B cell (primary cell): ENCODE data around the gene PIGW. TPM values are rescaled to one million over a fixed set of nuclear protein-coding genes. Genes with fewer than 3 reads are reported as not detected.

Experiments used
- ATAC-seq: fragments of 200-7000 bp; cut with Tn5 transposase; one replicate; pipeline ENCODE4 v1.10.0; 2021; ENCODE audit warnings: low read depth, mild to moderate bottlenecking, moderate number of reproducible peaks, moderate library complexity
- CTCF ChIA-PET: fragments of 350-600 bp; sonication (Branson Sonifier 250); formaldehyde crosslinking; loops from one replicate; lab custom pipeline; 2021; ENCODE audit warnings: antibody characterized with exemption, inconsistent platforms; lab: Charles Lee
- POLR2A ChIA-PET: fragments of 350-600 bp; sonication (Branson Sonifier 250); formaldehyde crosslinking; loops from one replicate; lab custom pipeline; 2021; ENCODE audit warnings: antibody characterized with exemption; lab: Charles Lee
- DNase-seq: peaks from one replicate; pipeline ENCODE4 v3.0.0; 2013
- H2AFZ ChIP-seq: 2 replicates; pipeline ENCODE4 v1.6.1; 2012; ENCODE audit warnings: mild to moderate bottlenecking, low read depth, low read length; ENCODE audit not compliant: insufficient read depth, poor library complexity, severe bottlenecking
- H3K27ac ChIP-seq, 2 donors: 1 replicate in 1 of 2; 2 replicates in 1 of 2; pipeline ENCODE4 v1.5.1; 2012 to 2013; ENCODE audit warnings: low read length in 2 of 2, mild to moderate bottlenecking in 2 of 2, moderate library complexity in 1 of 2
- H3K27me3 ChIP-seq, 4 experiments: fragments of 200-600 bp in 1 of 4; sonication (generic) in 1 of 4; replicated peaks in 1 of 4; 1 replicate in 2 of 4; 2 replicates in 2 of 4; pipeline versions ENCODE4 v1.6.1 to v1.7.0; 2013 to 2016; ENCODE audit warnings: low read length in 3 of 4, mild to moderate bottlenecking in 2 of 4, mixed read lengths in 1 of 4, moderate library complexity in 1 of 4; ENCODE audit not compliant: insufficient read depth in 4 of 4, control insufficient read depth in 3 of 4; ENCODE audit errors: control extremely low read depth in 1 of 4
- H3K36me3 ChIP-seq, 2 experiments: replicated peaks in 1 of 2; 1 replicate in 1 of 2; 2 replicates in 1 of 2; pipeline versions ENCODE4 v1.6.1 to v1.7.1; 2013; ENCODE audit warnings: low read length in 1 of 2; ENCODE audit not compliant: insufficient read depth in 2 of 2, control insufficient read depth in 1 of 2; ENCODE audit errors: control extremely low read depth in 1 of 2, extremely low read depth in 1 of 2
- H3K4me1 ChIP-seq, 2 donors: fragments of 200-600 bp in 1 of 2; sonication (generic) in 1 of 2; 1 replicate in 1 of 2; 2 replicates in 1 of 2; pipeline versions ENCODE4 v1.5.1 to v1.6.1; 2013 to 2017; ENCODE audit warnings: low read length in 2 of 2; ENCODE audit not compliant: control insufficient read depth in 2 of 2, insufficient read depth in 2 of 2
- H3K4me2 ChIP-seq: replicated peaks from 2 replicates; pipeline ENCODE3; 2012; ENCODE audit warnings: mild to moderate bottlenecking, low read depth, low read length; ENCODE audit not compliant: poor library complexity, severe bottlenecking
- H3K4me3 ChIP-seq, 5 experiments: fragments of 200-600 bp in 1 of 5; sonication (generic) in 1 of 5; 1 replicate in 3 of 5; 2 replicates in 2 of 5; pipeline versions ENCODE4 v1.5.1 to v1.7.0; 2011 to 2016; ENCODE audit warnings: low read length in 4 of 5, mild to moderate bottlenecking in 4 of 5, low read depth in 2 of 5, control low read depth in 1 of 5, moderate library complexity in 1 of 5; ENCODE audit not compliant: insufficient read depth in 1 of 5; ENCODE audit errors: control extremely low read depth in 1 of 5, extremely low read depth in 1 of 5
- H3K79me2 ChIP-seq: fragments of 200-600 bp; sonication (generic); one replicate; pipeline ENCODE4 v1.6.0; 2016; ENCODE audit warnings: low read length; ENCODE audit not compliant: control insufficient read depth, insufficient read depth
- H3K9ac ChIP-seq: fragments of 200-600 bp; sonication (generic); 2 replicates; pipeline ENCODE4 v1.6.1; 2017; ENCODE audit warnings: mild to moderate bottlenecking, low read length, moderate library complexity
- H3K9me3 ChIP-seq, 3 donors: one replicate each; pipeline versions ENCODE4 v1.6.1 to v1.7.1; 2013; ENCODE audit warnings: low read length in 2 of 3; ENCODE audit not compliant: control insufficient read depth in 2 of 3, insufficient read depth in 1 of 3; ENCODE audit errors: control extremely low read depth in 1 of 3
- H4K20me1 ChIP-seq: 2 replicates; pipeline ENCODE4 v1.6.0; 2012; ENCODE audit warnings: mild to moderate bottlenecking, low read length; ENCODE audit not compliant: insufficient read depth, control insufficient read depth, poor library complexity, severe bottlenecking
- H3K27ac Mint-ChIP-seq: one replicate; pipeline ENCODE4 v1.8.0; 2021; ENCODE audit warnings: mixed read lengths
- H3K27me3 Mint-ChIP-seq: one replicate; pipeline ENCODE4 v1.8.0; 2021; ENCODE audit warnings: mixed read lengths
- H3K4me1 Mint-ChIP-seq: one replicate; pipeline ENCODE4 v1.8.0; 2021; ENCODE audit warnings: mixed read lengths
- H3K4me3 Mint-ChIP-seq: one replicate; pipeline ENCODE4 v1.8.0; 2021; ENCODE audit warnings: mixed read lengths
- H3K9me3 Mint-ChIP-seq: one replicate; pipeline ENCODE4 v1.8.0; 2022; ENCODE audit warnings: mixed read lengths; ENCODE audit not compliant: insufficient read depth
- EZH2 ChIP-seq: IDR thresholded peaks from 2 replicates; pipeline ENCODE4 v1.6.1; 2012; ENCODE audit warnings: borderline replicate concordance, low read depth, mild to moderate bottlenecking, moderate library complexity, low read length; ENCODE audit not compliant: insufficient read depth, poor library complexity, severe bottlenecking
- WGBS: methylation state at CpG from one replicate; pipeline ENCODE4 v1.1.5; 2013; ENCODE audit warnings: missing lambda C conversion rate; ENCODE audit not compliant: insufficient coverage; 5-methylcytosine and 5-hydroxymethylcytosine counted together
- intact Hi-C: fragments of 100-400 bp; cut with micrococcal nuclease; formaldehyde crosslinking; loops from one replicate; pipeline ENCODE4 v1.10.0; 2022
- polyA plus RNA-seq: library from polyadenylated mRNA; depleted of rRNA; stranded (reverse); fragments of >200 nt; gene quantifications from 2 replicates; pipeline ENCODE4 v1.2.3, GENCODE V29; 2012
- total RNA-seq, 2 donors: library from RNA; stranded (reverse); fragments of 120-200 nt in 1 of 2; gene quantifications; 1 replicate in 1 of 2; 2 replicates in 1 of 2; pipeline versions ENCODE4 v1.2.3 to v1.2.4, GENCODE V29; 2013 to 2022
- TF ChIP-seq, protein P1 (sequence below): fragments of 200-600 bp; IDR thresholded peaks from one replicate; pipeline ENCODE4 v1.8.0; 2022; ENCODE audit warnings: antibody characterized with exemption, mild to moderate bottlenecking

PIGW gene
- total and polyA plus RNA-seq, 2 donors (not counting 1 experiment from before 2014, with no cell fraction given) = 4.4 to 5.9 TPM

DNA sequence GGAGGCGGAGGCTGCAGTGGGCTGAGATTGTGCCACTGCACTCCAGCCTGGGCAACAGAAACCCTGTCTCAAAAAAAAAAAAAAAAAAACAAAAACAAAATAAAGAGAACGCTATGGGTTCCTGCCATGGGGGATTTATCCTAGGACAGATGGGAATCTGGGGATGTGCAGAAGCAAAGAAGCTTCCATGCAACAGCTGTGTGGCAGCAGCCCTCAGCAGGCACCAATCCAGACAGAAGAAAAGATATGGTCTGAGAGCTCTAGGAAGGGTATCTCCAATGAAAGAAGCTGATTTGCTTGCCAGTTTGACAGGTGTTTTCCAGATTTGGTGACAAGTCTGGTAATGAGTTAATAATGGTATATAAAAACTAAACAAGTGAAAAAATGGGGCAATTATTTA lies 11.7 kb upstream of the PIGW start:
- ChIA-PET POLR2A (no interaction called here), CTCF (no interaction called here)
- H3K36me3 ChIP-seq = peaks cover 4 to 35% of the 10 kb centered on the region in 2 experiments
- TF ChIP-seq EZH2 = no peak
- TF ChIP-seq, protein P1, sequence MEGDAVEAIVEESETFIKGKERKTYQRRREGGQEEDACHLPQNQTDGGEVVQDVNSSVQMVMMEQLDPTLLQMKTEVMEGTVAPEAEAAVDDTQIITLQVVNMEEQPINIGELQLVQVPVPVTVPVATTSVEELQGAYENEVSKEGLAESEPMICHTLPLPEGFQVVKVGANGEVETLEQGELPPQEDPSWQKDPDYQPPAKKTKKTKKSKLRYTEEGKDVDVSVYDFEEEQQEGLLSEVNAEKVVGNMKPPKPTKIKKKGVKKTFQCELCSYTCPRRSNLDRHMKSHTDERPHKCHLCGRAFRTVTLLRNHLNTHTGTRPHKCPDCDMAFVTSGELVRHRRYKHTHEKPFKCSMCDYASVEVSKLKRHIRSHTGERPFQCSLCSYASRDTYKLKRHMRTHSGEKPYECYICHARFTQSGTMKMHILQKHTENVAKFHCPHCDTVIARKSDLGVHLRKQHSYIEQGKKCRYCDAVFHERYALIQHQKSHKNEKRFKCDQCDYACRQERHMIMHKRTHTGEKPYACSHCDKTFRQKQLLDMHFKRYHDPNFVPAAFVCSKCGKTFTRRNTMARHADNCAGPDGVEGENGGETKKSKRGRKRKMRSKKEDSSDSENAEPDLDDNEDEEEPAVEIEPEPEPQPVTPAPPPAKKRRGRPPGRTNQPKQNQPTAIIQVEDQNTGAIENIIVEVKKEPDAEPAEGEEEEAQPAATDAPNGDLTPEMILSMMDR = no peak
- DNase-seq = no peak
- no peak overlapping the region for H3K4me3 ChIP-seq
- no peak overlapping the region for H3K27ac ChIP-seq
- no peak overlapping the region for H3K27ac Mint-ChIP-seq
- H3K4me2 ChIP-seq = no peak overlapping the region
- H2AFZ ChIP-seq = no peak overlapping the region
- H3K4me3 Mint-ChIP-seq = no peak overlapping the region
- H3K4me1 ChIP-seq = peaks cover 0 to 7% of the 10 kb centered on the region in 2 donors
- no peak for ATAC-seq
- H3K9ac ChIP-seq = no peak overlapping the region
- WGBS = no CpG with 5 or more reads among the region's 2 CpGs
- no peaks in the 10 kb centered on the region for H3K79me2 ChIP-seq
- peaks cover 8% of the 10 kb centered on the region for H3K4me1 Mint-ChIP-seq
- no peaks in the 10 kb centered on the region for H3K9me3 Mint-ChIP-seq
- no peaks in the 10 kb centered on the region for H3K27me3 ChIP-seq
- no peaks in the 10 kb centered on the region for H3K27me3 Mint-ChIP-seq
- H4K20me1 ChIP-seq = no peaks in the 10 kb centered on the region
- H3K9me3 ChIP-seq = no peaks in the 10 kb centered on the region
- intact Hi-C loops = no loop called here

DNA sequence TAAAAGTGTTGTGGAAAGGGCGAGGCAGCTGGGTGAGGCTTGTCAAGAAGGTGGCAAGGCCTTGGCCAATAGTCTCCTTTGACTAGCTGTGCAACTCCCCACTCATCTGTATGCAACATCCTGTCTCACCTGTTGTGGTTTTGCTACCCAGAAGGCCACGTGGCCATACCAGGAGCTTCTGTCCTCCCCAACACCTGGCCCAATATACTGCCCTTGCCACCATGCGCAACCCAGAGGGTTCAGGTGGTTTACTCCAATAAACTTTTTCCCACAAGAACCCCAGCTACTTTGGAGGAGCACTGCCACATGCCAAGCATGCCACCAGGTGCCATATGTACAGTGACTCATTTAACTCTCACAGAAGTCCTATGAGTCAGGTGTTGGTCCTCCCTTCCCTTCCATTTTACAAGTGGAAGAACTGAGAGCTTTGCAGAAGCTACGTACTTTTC lies 10.3 kb upstream of the PIGW start:
- H3K4me1 ChIP-seq = no peaks in the 10 kb centered on the region
- TF ChIP-seq, protein P1 = no peak
- no peak for TF ChIP-seq EZH2
- no peak overlapping the region for H3K4me2 ChIP-seq
- no peak for ATAC-seq
- H3K9me3 ChIP-seq = no peaks in the 10 kb centered on the region
- no peak overlapping the region for H3K4me3 ChIP-seq
- H2AFZ ChIP-seq = no peak overlapping the region
- H3K36me3 ChIP-seq = peaks cover 4 to 38% of the 10 kb centered on the region in 2 experiments
- ChIA-PET POLR2A (interaction anchor here (0.6 kb wide), 1 partner anchor 38 kb away, joined by 3 read pairs; the partner anchor contains the start of gene ZNHIT3), CTCF (interaction anchor here (0.9 kb wide), 1 partner anchor 13 kb away, joined by 3 read pairs; no protein-coding TSS in a partner anchor)
- intact Hi-C loops = no loop called here
- Mint-ChIP-seq H3K9me3 (no peaks in the 10 kb centered on the region), H3K4me1 (no peaks in the 10 kb centered on the region), H3K4me3 (no peak overlapping the region), H3K27me3 (no peaks in the 10 kb centered on the region), H3K27ac (no peak overlapping the region)
- 78% methylated on average over 4 of the region's 4 CpGs for WGBS
- no peak overlapping the region for H3K27ac ChIP-seq
- no peak overlapping the region for H3K9ac ChIP-seq
- no peak for DNase-seq
- H3K79me2 ChIP-seq = no peaks in the 10 kb centered on the region
- H4K20me1 ChIP-seq = no peaks in the 10 kb centered on the region
- H3K27me3 ChIP-seq = no peaks in the 10 kb centered on the region
